Nephron (organoid): ENCODE data around the gene ENO4.

Experiments
- H3K27ac Mint-ChIP-seq, 3 experiments: 2 replicates each; pipeline ENCODE4 v1.8.0; 2020; ENCODE audit warnings: mixed read lengths in 3 of 3, mild to moderate bottlenecking in 2 of 3, moderate library complexity in 1 of 3
- H3K27me3 Mint-ChIP-seq: 2 replicates; pipeline ENCODE4 v1.8.0; 2021; ENCODE audit warnings: low read depth, mild to moderate bottlenecking, moderate library complexity, mixed read lengths
- H3K36me3 Mint-ChIP-seq: 2 replicates; pipeline ENCODE4 v1.8.0; 2020; ENCODE audit warnings: low read depth, mixed read lengths
- H3K4me1 Mint-ChIP-seq: 2 replicates; pipeline ENCODE4 v1.8.0; 2020; ENCODE audit warnings: mixed read lengths
- H3K4me3 Mint-ChIP-seq, 3 experiments: 2 replicates each; pipeline ENCODE4 v1.8.0; 2020; ENCODE audit warnings: mild to moderate bottlenecking in 3 of 3, mixed read lengths in 3 of 3, moderate library complexity in 2 of 3
- H3K9me3 Mint-ChIP-seq: 2 replicates; pipeline ENCODE4 v1.8.0; 2020; ENCODE audit warnings: mixed read lengths
- TF ChIP-seq, protein P1 (sequence below), 3 experiments: fragments of 200-600 bp; sonication (generic); IDR thresholded peaks; one replicate each; pipeline ENCODE4 v1.5.0; 2021; ENCODE audit warnings: antibody characterized with exemption in 3 of 3; ENCODE audit not compliant: unreplicated experiment in 3 of 3

The ENO4 gene

DNA sequence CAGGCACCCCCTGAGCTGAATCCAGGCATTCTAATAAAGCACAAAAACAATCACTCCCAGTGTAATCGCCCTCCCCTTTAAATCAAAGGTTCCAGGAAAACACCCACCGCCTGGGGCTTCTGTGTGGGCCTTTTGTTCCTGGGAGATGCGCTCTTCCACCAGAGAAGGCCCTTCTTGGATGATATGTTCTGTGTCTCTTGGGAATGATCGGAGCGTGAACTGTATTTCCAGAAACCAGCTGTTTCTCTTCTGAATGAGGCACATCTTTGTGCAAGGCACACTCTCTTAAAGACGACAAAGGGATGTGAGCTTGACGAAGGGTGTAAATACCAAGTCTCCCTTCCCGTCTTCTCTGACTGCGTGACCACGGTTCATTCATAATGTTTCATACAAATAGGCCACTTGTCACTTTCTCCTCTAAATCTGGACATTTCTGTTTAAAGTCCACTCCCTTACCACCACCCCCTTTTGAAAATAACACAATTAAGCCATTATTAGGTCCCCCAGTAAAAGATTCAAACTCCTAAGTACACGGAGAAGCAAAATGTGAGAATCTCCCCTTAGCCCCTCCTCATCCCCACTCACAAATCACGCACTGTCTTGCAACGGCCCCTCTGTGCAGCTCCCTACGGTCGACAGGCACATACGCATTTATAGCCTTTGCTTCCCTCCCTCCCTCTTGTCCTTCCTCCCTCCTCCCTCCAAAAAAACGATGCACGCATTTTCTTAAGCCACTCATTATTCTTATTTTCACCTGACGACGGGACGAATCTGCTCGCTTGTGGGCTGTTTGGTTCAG lies 45.6 kb upstream of the ENO4 start:
- Mint-ChIP-seq H3K27ac (no peak overlapping the region), H3K4me1 (peaks cover 13% of the 10 kb centered on the region), H3K27me3 (peaks cover 86% of the 10 kb centered on the region), H3K9me3 (no peaks in the 10 kb centered on the region), H3K4me3 (no peak overlapping the region), H3K36me3 (no peaks in the 10 kb centered on the region)
- TF ChIP-seq, protein P1, sequence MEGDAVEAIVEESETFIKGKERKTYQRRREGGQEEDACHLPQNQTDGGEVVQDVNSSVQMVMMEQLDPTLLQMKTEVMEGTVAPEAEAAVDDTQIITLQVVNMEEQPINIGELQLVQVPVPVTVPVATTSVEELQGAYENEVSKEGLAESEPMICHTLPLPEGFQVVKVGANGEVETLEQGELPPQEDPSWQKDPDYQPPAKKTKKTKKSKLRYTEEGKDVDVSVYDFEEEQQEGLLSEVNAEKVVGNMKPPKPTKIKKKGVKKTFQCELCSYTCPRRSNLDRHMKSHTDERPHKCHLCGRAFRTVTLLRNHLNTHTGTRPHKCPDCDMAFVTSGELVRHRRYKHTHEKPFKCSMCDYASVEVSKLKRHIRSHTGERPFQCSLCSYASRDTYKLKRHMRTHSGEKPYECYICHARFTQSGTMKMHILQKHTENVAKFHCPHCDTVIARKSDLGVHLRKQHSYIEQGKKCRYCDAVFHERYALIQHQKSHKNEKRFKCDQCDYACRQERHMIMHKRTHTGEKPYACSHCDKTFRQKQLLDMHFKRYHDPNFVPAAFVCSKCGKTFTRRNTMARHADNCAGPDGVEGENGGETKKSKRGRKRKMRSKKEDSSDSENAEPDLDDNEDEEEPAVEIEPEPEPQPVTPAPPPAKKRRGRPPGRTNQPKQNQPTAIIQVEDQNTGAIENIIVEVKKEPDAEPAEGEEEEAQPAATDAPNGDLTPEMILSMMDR (IDR thresholded peaks at IDR 0.05; ENCODE audit: unreplicated experiment in 3 of 3): no peak

DNA sequence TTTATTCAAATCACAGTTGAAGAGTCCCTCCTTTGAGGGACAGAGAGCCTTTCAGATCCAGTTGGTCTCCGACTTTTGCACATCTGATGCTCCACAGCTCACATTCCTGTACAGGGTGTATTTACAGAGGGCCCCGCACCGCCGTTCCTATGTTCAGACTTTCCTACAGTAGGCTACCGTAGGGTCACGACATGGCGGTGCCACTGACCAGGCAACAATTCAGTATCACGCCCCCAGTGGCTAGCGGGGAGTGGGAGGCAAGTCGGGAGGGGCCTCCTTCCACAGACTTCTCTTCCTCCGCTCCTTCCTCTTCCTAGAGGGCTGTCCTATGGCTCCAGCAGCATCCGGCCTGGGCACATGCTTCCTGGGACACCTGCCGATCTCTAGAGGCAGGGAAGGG lies 40.6 kb upstream of the ENO4 start:
- H3K9me3 Mint-ChIP-seq: peaks cover 5% of the 10 kb centered on the region
- H3K4me3 Mint-ChIP-seq: no peak overlapping the region
- H3K27ac Mint-ChIP-seq: no peak overlapping the region
- TF ChIP-seq, protein P1 (IDR thresholded peaks at IDR 0.05; ENCODE audit: unreplicated experiment in 3 of 3): no peak
- no peaks in the 10 kb centered on the region for H3K36me3 Mint-ChIP-seq
- H3K4me1 Mint-ChIP-seq: peaks cover 3% of the 10 kb centered on the region
- peaks cover 62% of the 10 kb centered on the region for H3K27me3 Mint-ChIP-seq

DNA sequence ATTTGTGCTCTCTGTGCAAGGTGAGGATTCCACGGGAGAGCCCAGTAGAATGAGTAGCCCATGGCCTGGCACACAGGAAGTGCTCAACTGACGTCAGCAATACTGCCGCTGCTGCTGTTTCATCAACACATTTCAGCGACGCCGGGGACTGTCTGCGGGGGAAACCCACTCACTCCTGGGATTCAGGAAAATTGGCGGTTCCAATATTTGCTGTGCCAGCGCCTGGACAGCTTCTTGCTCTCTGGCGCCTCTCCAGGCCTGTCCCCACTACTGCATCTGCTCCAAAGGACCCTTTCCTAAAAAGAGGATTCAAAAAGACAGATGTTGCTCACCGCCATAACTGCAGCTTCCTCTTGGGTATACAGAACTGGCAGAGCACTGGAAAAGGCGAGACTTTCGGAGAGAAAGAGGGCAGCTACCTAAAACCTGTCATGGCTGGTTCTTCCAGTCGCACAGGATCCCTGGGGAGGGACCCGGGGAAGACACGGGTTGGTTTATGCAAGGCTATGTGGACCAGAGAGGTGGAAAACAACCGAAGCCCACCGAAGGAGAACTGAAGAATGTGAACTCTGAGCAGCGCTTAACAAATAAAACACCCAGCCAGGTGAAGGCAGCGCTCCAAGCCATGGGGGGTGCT lies 39.7 kb upstream of the ENO4 start:
- no peaks in the 10 kb centered on the region for H3K4me1 Mint-ChIP-seq
- no peak overlapping the region for H3K27ac Mint-ChIP-seq
- H3K9me3 Mint-ChIP-seq: peaks cover 5% of the 10 kb centered on the region
- H3K27me3 Mint-ChIP-seq: peaks cover 59% of the 10 kb centered on the region
- H3K4me3 Mint-ChIP-seq: no peak overlapping the region
- TF ChIP-seq, protein P1 (IDR thresholded peaks at IDR 0.05; ENCODE audit: unreplicated experiment in 3 of 3): peak in 2 of 3 experiments; percentile 40 to 43
- H3K36me3 Mint-ChIP-seq: no peaks in the 10 kb centered on the region

DNA sequence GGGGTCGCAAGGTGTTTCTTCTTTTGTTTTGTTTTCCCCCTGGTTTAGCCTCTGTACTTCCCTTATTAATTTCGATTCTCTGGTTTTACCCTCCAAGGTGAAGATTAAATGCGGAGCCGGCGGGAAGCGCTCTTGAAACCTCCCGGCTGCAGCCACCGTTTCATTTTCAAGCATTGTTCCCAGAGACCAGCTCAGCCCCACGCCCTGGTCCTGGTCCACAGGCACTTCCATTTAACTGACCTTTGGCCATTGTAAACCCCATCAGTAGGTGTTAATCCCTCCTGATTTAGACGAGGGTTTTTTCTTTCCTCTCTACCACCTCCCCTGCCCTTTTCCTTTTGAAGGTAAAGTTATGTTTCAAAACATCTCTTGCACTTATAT lies 39.2 kb upstream of the ENO4 start:
- H3K27me3 Mint-ChIP-seq: peaks cover 58% of the 10 kb centered on the region
- no peak overlapping the region for H3K4me3 Mint-ChIP-seq
- H3K27ac Mint-ChIP-seq: no peak overlapping the region
- peaks cover 5% of the 10 kb centered on the region for H3K9me3 Mint-ChIP-seq
- TF ChIP-seq, protein P1 (IDR thresholded peaks at IDR 0.05; ENCODE audit: unreplicated experiment in 3 of 3): no peak
- no peaks in the 10 kb centered on the region for H3K4me1 Mint-ChIP-seq
- H3K36me3 Mint-ChIP-seq: no peaks in the 10 kb centered on the region

DNA sequence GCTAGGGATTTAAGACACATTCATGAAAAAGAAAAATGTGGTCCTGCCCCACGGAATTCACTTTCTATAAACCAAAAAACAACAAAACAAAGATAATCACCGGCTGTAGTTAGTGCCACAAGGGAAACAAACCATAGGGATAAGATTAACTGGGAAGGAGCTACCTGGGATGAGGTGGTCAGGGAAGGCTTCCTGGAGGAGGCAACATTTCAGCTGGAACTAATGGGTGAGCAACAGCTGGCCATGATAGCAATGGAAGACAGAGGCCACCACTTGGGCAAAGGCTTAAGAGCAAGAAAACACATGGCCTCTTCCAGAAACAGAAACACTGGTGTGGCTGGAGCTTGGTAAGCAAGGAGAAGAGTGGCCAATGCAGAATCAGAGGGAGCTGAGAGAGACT lies 38.4 kb upstream of the ENO4 start:
- Mint-ChIP-seq H3K4me1 (no peaks in the 10 kb centered on the region), H3K36me3 (no peaks in the 10 kb centered on the region), H3K9me3 (peaks cover 5% of the 10 kb centered on the region), H3K4me3 (no peak overlapping the region), H3K27me3 (peaks cover 59% of the 10 kb centered on the region), H3K27ac (no peak overlapping the region)
- TF ChIP-seq, protein P1 (IDR thresholded peaks at IDR 0.05; ENCODE audit: unreplicated experiment in 3 of 3): no peak
